Measurements from ENCODE around the gene B4GALT6. TPM values are rescaled to one million over a fixed set of nuclear protein-coding genes. Genes with fewer than 3 reads are reported as not detected.

The B4GALT6 gene
- total RNA-seq, 2 experiments from 2014 or later = 2.7 to 3.6 TPM

GRCh38 chr18:31686572-31686971 is 2.2 kb upstream of the B4GALT6 start:
- intact Hi-C loops (cut with micrococcal nuclease) = loop anchor here (10.0 kb wide), 1 partner anchor 192 kb away; the partner anchor contains the start of gene DSG2
- Mint-ChIP-seq H3K36me3 (ENCODE audit: low read depth) (no peaks in the 10 kb centered on the region), H3K4me1 (ENCODE audit: low read depth) (peaks cover 14% of the 10 kb centered on the region), H3K27ac (no peak overlapping the region), H3K4me3 (no peak overlapping the region), H3K9me3 (no peaks in the 10 kb centered on the region), H3K27me3 (ENCODE audit: low read depth) (peaks cover 32% of the 10 kb centered on the region)
- CTCF ChIA-PET = interaction anchor here (1.0 to 1.7 kb wide), 3 partner anchors 9 to 130 kb away, joined by 3 to 4 read pairs (median 3); no protein-coding TSS in a partner anchor
- DNase-seq = no peak

GRCh38 chr18:31685097-31686082 is 1.0 kb upstream of the B4GALT6 start:
- H3K4me3 Mint-ChIP-seq = peak overlapping the region; percentile 84
- H3K36me3 Mint-ChIP-seq (ENCODE audit: low read depth) = no peaks in the 10 kb centered on the region
- CTCF ChIA-PET = interaction anchor here (1.0 to 2.2 kb wide), 3 partner anchors 7 to 39 kb away, joined by 3 to 5 read pairs (median 3); no protein-coding TSS in a partner anchor
- H3K9me3 Mint-ChIP-seq = no peaks in the 10 kb centered on the region
- peak; percentile 73 for DNase-seq
- intact Hi-C loops (cut with micrococcal nuclease) = loop anchor here (1.0 to 10.0 kb wide), 6 partner anchors 26 to 407 kb away; partner anchors contain the start of genes DSG2 and TRAPPC8
- no peak overlapping the region for H3K27ac Mint-ChIP-seq
- H3K27me3 Mint-ChIP-seq (ENCODE audit: low read depth) = peaks cover 38% of the 10 kb centered on the region
- H3K4me1 Mint-ChIP-seq (ENCODE audit: low read depth) = peaks cover 16% of the 10 kb centered on the region

- CTCF ChIA-PET = interaction anchor here (0.8 to 2.2 kb wide), 2 partner anchors 38 to 128 kb away, joined by 3 to 5 read pairs; no protein-coding TSS in a partner anchor
- H3K4me3 Mint-ChIP-seq = peak overlapping the region; percentile 82
- H3K4me1 Mint-ChIP-seq (ENCODE audit: low read depth) = peaks cover 16% of the 10 kb centered on the region
- peaks cover 40% of the 10 kb centered on the region for H3K27me3 Mint-ChIP-seq (ENCODE audit: low read depth)
- no peaks in the 10 kb centered on the region for H3K36me3 Mint-ChIP-seq (ENCODE audit: low read depth)
- no peak for DNase-seq
- H3K9me3 Mint-ChIP-seq = no peaks in the 10 kb centered on the region
- intact Hi-C loops (cut with micrococcal nuclease) = loop anchor here (2.0 to 10.0 kb wide), 2 partner anchors 35 to 189 kb away; partner anchors contain the start of gene DSG2
- H3K27ac Mint-ChIP-seq = no peak overlapping the region
These were observed 458 bp downstream of the B4GALT6 start for GRCh38 chr18:31683968-31684278.

GRCh38 chr18:31683106-31683505 is 1.3 kb downstream of the B4GALT6 start:
- Mint-ChIP-seq H3K27me3 (ENCODE audit: low read depth) (peaks cover 38% of the 10 kb centered on the region), H3K4me3 (no peak overlapping the region), H3K27ac (no peak overlapping the region), H3K4me1 (ENCODE audit: low read depth) (peaks cover 16% of the 10 kb centered on the region), H3K36me3 (ENCODE audit: low read depth) (no peaks in the 10 kb centered on the region), H3K9me3 (no peaks in the 10 kb centered on the region)
- DNase-seq = no peak
- CTCF ChIA-PET = interaction anchor here (0.7 to 2.2 kb wide), 4 partner anchors 12 to 184 kb away, joined by 4 to 7 read pairs (median 4); no protein-coding TSS in a partner anchor
- intact Hi-C loops (cut with micrococcal nuclease) = loop anchor here (10.0 kb wide), 1 partner anchor 188 kb away; the partner anchor contains the start of gene DSG2

- Mint-ChIP-seq H3K4me3 (no peak overlapping the region), H3K36me3 (ENCODE audit: low read depth) (no peaks in the 10 kb centered on the region), H3K4me1 (ENCODE audit: low read depth) (peaks cover 13% of the 10 kb centered on the region), H3K27ac (no peak overlapping the region), H3K9me3 (no peaks in the 10 kb centered on the region), H3K27me3 (ENCODE audit: low read depth) (peaks cover 31% of the 10 kb centered on the region)
- intact Hi-C loops (cut with micrococcal nuclease) = loop anchor here (1.0 to 10.0 kb wide), 2 partner anchors 22 to 186 kb away; partner anchors contain the start of gene DSG2
- peak; percentile 7 for DNase-seq
- CTCF ChIA-PET = interaction anchor here (0.6 to 2.4 kb wide), 3 partner anchors 14 to 438 kb away, joined by 3 to 12 read pairs (median 4); no protein-coding TSS in a partner anchor
These were observed 3.4 kb downstream of the B4GALT6 start for GRCh38 chr18:31680831-31681568.

- Mint-ChIP-seq H3K27ac (no peak overlapping the region), H3K4me1 (ENCODE audit: low read depth) (peaks cover 11% of the 10 kb centered on the region), H3K4me3 (no peak overlapping the region), H3K36me3 (ENCODE audit: low read depth) (no peaks in the 10 kb centered on the region), H3K27me3 (ENCODE audit: low read depth) (peaks cover 28% of the 10 kb centered on the region), H3K9me3 (no peaks in the 10 kb centered on the region)
- intact Hi-C loops (cut with micrococcal nuclease) = loop anchor here (10.0 kb wide), 1 partner anchor 186 kb away; the partner anchor contains the start of gene DSG2
- CTCF ChIA-PET = interaction anchor here (0.7 to 2.4 kb wide), 3 partner anchors 14 to 42 kb away, joined by 3 to 12 read pairs (median 4); no protein-coding TSS in a partner anchor
- DNase-seq = no peak
These were observed 4.0 kb downstream of the B4GALT6 start for GRCh38 chr18:31680433-31680811.

- H3K9me3 Mint-ChIP-seq = no peaks in the 10 kb centered on the region
- CTCF ChIA-PET = interaction anchor here (0.6 to 2.4 kb wide), 4 partner anchors 13 to 42 kb away, joined by 3 to 12 read pairs (median 4); no protein-coding TSS in a partner anchor
- no peaks in the 10 kb centered on the region for H3K36me3 Mint-ChIP-seq (ENCODE audit: low read depth)
- no peak overlapping the region for H3K4me3 Mint-ChIP-seq
- H3K27ac Mint-ChIP-seq = no peak overlapping the region
- peaks cover 31% of the 10 kb centered on the region for H3K27me3 Mint-ChIP-seq (ENCODE audit: low read depth)
- intact Hi-C loops (cut with micrococcal nuclease) = loop anchor here (10.0 kb wide), 1 partner anchor 185 kb away; the partner anchor contains the start of gene DSG2
- DNase-seq = no peak
- peaks cover 11% of the 10 kb centered on the region for H3K4me1 Mint-ChIP-seq (ENCODE audit: low read depth)
These were observed 4.5 kb downstream of the B4GALT6 start for GRCh38 chr18:31679791-31680432.

- Mint-ChIP-seq H3K4me3 (no peak overlapping the region), H3K36me3 (ENCODE audit: low read depth) (no peaks in the 10 kb centered on the region), H3K27ac (no peak overlapping the region), H3K4me1 (ENCODE audit: low read depth) (peaks cover 10% of the 10 kb centered on the region), H3K27me3 (ENCODE audit: low read depth) (peaks cover 31% of the 10 kb centered on the region), H3K9me3 (no peaks in the 10 kb centered on the region)
- CTCF ChIA-PET = interaction anchor here (0.6 to 1.2 kb wide), 3 partner anchors 12 to 43 kb away, joined by 3 to 6 read pairs (median 3); no protein-coding TSS in a partner anchor
- intact Hi-C loops (cut with micrococcal nuclease) = no loop called here
- no peak for DNase-seq
These were observed 5.1 kb downstream of the B4GALT6 start for GRCh38 chr18:31679133-31679742.

- H3K9me3 Mint-ChIP-seq = no peaks in the 10 kb centered on the region
- intact Hi-C loops (cut with micrococcal nuclease) = no loop called here
- H3K4me1 Mint-ChIP-seq (ENCODE audit: low read depth) = peaks cover 4% of the 10 kb centered on the region
- H3K27ac Mint-ChIP-seq = no peak overlapping the region
- no peak overlapping the region for H3K4me3 Mint-ChIP-seq
- CTCF ChIA-PET = interaction anchor here (0.7 to 1.2 kb wide), 3 partner anchors 8 to 44 kb away, joined by 3 to 6 read pairs (median 3); no protein-coding TSS in a partner anchor
- H3K36me3 Mint-ChIP-seq (ENCODE audit: low read depth) = no peaks in the 10 kb centered on the region
- peaks cover 23% of the 10 kb centered on the region for H3K27me3 Mint-ChIP-seq (ENCODE audit: low read depth)
- DNase-seq = no peak
These were observed 6.0 kb downstream of the B4GALT6 start for GRCh38 chr18:31678425-31678824.

GRCh38 chr18:31677592-31677991 is 6.8 kb downstream of the B4GALT6 start:
- Mint-ChIP-seq H3K27me3 (ENCODE audit: low read depth) (peaks cover 19% of the 10 kb centered on the region), H3K4me3 (no peak overlapping the region), H3K27ac (no peak overlapping the region), H3K9me3 (no peaks in the 10 kb centered on the region), H3K36me3 (ENCODE audit: low read depth) (no peaks in the 10 kb centered on the region), H3K4me1 (ENCODE audit: low read depth) (peaks cover 2% of the 10 kb centered on the region)
- no peak for DNase-seq
- CTCF ChIA-PET = interaction anchor here (0.9 kb wide), 1 partner anchor 9 kb away, joined by 3 read pairs; no protein-coding TSS in a partner anchor
- intact Hi-C loops (cut with micrococcal nuclease) = no loop called here

GRCh38 chr18:31675404-31675803 is 9.0 kb downstream of the B4GALT6 start:
- CTCF ChIA-PET = no interaction called here
- intact Hi-C loops (cut with micrococcal nuclease) = no loop called here
- H3K4me1 Mint-ChIP-seq (ENCODE audit: low read depth) = no peaks in the 10 kb centered on the region
- no peaks in the 10 kb centered on the region for H3K36me3 Mint-ChIP-seq (ENCODE audit: low read depth)
- no peak overlapping the region for H3K27ac Mint-ChIP-seq
- H3K9me3 Mint-ChIP-seq = no peaks in the 10 kb centered on the region
- no peak overlapping the region for H3K4me3 Mint-ChIP-seq
- peaks cover 13% of the 10 kb centered on the region for H3K27me3 Mint-ChIP-seq (ENCODE audit: low read depth)
- no peak for DNase-seq

Data from activated naive CD4-positive, alpha-beta T cell treated with anti-CD3 and anti-CD28 coated beads for 36 hours (primary cell).